ENCODE results near the gene PDE8A.

PDE8A gene

DNA sequence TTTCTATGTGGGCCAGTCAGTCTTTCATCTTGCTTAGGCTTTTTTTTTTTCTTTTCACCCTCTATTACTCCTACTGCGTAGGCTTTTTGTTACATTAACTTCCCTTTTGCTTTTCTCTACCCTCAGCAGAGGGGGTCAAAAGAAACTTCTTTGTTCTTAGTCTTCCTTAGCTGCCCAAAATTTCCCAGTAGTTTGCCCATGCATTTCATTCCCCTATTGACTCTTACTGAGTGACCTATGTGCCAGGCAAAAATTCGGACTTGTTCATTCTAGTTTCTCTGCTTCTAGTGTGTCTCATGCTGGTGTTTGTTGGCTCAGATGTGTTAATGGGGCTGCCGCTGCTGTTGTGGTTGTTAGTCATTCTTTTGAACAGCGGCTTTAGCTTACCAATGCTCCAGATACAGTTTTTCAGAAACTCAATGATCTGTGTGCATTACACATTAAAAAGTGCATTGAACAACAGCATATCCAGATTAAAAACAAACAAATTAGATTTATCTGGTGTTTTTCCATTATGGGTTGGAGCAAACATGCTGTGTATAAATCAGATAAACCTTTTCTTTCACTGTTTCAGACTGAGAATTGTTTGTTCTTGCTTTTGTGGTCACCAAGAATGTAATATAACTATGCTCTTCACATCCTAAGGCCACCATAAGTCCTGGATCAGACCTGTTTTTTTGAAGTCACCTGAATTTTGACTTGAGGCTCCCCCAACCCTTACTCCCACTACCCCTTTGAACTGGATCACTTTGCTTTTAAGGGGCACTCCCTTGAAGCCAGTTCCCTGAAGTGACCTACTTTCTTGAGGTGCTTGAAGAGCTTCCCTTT lies 43.1 kb downstream of the PDE8A start:
- DNase-seq (ENCODE audit: low read depth) = peak; percentile 72
- TF ChIP-seq, protein P1, sequence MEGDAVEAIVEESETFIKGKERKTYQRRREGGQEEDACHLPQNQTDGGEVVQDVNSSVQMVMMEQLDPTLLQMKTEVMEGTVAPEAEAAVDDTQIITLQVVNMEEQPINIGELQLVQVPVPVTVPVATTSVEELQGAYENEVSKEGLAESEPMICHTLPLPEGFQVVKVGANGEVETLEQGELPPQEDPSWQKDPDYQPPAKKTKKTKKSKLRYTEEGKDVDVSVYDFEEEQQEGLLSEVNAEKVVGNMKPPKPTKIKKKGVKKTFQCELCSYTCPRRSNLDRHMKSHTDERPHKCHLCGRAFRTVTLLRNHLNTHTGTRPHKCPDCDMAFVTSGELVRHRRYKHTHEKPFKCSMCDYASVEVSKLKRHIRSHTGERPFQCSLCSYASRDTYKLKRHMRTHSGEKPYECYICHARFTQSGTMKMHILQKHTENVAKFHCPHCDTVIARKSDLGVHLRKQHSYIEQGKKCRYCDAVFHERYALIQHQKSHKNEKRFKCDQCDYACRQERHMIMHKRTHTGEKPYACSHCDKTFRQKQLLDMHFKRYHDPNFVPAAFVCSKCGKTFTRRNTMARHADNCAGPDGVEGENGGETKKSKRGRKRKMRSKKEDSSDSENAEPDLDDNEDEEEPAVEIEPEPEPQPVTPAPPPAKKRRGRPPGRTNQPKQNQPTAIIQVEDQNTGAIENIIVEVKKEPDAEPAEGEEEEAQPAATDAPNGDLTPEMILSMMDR (conservative IDR thresholded peaks at IDR 0.05; ENCODE audit: low read length) = no peak
- H3K4me3 ChIP-seq (ENCODE audit: low read length) = no peak overlapping the region

DNA sequence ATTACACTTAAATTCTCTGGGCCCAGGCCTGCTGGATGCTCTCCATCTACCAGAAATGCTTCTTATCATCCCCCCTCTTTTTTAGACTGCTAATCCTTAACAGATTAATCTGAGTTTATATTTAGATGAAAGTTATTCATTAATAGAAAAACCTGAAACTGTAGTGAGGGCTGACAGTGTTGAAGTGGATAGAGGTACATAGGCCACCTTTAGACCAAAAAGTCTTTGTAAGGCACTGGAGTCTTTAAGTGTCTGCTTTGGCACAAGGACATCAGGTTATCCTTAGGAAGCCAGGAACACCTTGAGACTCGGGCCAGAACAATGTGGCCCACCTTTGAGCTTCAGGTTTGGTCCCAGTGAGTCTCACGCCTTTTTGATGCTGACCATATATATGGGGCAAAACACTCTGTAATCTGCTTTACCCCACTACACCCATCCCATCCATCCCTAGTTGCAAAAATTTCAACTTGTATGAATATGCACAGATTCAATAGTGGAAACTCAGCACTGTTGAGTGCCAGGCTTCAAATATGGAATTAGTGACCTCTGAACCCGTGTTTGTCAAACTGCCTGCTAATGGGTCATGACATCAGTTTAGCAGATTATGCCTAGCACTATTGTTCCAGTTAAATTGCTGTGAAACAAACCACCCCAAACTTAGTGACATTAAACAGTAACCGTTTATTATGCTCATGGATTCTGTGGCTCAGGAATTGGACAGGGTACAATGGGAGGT lies 44.0 kb downstream of the PDE8A start:
- H3K4me3 ChIP-seq (ENCODE audit: low read length) = no peak overlapping the region
- TF ChIP-seq, protein P1 (conservative IDR thresholded peaks at IDR 0.05; ENCODE audit: low read length) = no peak
- DNase-seq (ENCODE audit: low read depth) = no peak

DNA sequence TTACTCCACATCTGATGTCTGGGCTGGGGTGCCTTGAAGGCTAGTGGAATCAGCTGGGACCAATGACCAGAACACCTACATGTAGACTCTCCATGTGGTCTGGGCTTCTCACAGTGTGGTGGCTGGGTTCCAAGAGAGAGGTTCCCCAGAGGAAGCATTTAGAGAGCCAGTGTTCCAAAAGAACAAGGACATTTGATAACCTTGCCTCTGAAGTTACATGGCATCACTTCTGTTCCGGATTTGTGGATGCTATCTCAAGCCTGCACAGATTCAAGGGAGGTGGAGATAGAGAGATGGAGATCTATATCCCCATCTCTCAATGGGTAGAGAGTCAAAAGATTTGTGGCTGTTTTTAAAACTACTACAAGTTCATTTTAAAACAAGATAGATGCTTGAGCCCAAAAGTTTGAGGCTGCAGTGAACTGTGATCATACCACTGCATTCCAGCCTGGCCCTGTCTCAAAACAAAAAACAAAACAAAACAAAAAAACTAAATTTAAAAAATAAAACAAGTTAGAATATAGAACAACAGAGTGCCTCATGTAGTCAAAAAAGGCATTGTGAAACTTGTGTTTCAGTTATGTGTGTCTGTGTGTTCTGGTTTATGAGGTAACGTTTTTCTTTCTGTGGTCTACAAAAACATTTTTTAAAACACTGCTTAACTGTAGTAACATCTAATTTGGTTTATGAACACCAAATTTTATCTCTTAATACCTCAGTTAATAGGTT lies 44.8 kb downstream of the PDE8A start:
- peak; percentile 27 for DNase-seq (ENCODE audit: low read depth)
- TF ChIP-seq, protein P1 (conservative IDR thresholded peaks at IDR 0.05; ENCODE audit: low read length) = no peak
- no peak overlapping the region for H3K4me3 ChIP-seq (ENCODE audit: low read length)

DNA sequence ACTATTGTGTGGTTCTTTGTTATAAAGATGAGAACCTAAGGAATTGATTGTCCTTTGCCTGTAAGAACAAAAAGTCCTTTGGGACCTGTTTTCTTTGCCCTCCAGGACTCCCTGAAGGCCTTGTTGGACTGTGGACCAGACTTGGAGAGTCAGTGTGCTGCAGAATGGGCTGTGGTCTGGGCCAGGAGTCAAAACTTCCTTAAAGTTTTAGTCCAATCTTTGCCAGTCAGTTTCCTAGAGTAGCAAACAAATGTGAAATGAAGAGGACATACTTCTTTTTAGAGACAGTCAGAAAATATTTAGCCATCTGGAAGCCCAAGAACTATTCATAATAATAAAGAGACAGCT lies 45.4 kb downstream of the PDE8A start:
- DNase-seq (ENCODE audit: low read depth) = peak; percentile 29
- TF ChIP-seq, protein P1 (conservative IDR thresholded peaks at IDR 0.05; ENCODE audit: low read length) = no peak
- H3K4me3 ChIP-seq (ENCODE audit: low read length) = no peak overlapping the region

- TF ChIP-seq, protein P1 (conservative IDR thresholded peaks at IDR 0.05; ENCODE audit: low read length) = no peak
- no peak for DNase-seq (ENCODE audit: low read depth)
- no peak overlapping the region for H3K4me3 ChIP-seq (ENCODE audit: low read length)
Measured at GRCh38 chr15:85027421-85027820, 45.8 kb downstream of the PDE8A start.

GRCh38 chr15:85028416-85028815 lies 46.8 kb downstream of the PDE8A start:
- DNase-seq (ENCODE audit: low read depth) = no peak
- no peak overlapping the region for H3K4me3 ChIP-seq (ENCODE audit: low read length)
- TF ChIP-seq, protein P1 (conservative IDR thresholded peaks at IDR 0.05; ENCODE audit: low read length) = no peak
